Fibroblast of skin of left biceps (primary cell): ENCODE data around the gene OR51B6.
"Not testable (repeated sequence)": the region's sequence is repeated elsewhere in the genome, so short reads cannot be mapped to it uniquely, and the experiment has no call there.

ENCODE experiments used
- DNase-seq, 2 experiments: peaks; one replicate each; pipeline ENCODE4 v3.0.0-alpha.2; 2013; ENCODE audit warnings: low read depth in 2 of 2

Gene OR51B6

GRCh38 chr11:5351208-5351607 is at the start of gene OR51B6:
OR51B6 (plus strand) TSS chr11:5351508; CDS start chr11:5351508, 0 bp downstream.
- no peak for DNase-seq

- DNase-seq: no peak
These were observed 49.5 kb upstream of the OR51B6 start, which contains the start of gene OR51B4 for GRCh38 chr11:5301846-5302245. OR51B4 (minus strand) TSS chr11:5301946; CDS start chr11:5301946, 0 bp downstream.

- DNase-seq: no peak
These were observed 47.7 kb upstream of the OR51B6 start for GRCh38 chr11:5303626-5304025.

GRCh38 chr11:5304046-5304445 is 47.3 kb upstream of the OR51B6 start:
- no peak for DNase-seq

GRCh38 chr11:5307256-5308019 is 43.9 kb upstream of the OR51B6 start:
- no peak for DNase-seq

- no peak for DNase-seq
These were observed 40.9 kb upstream of the OR51B6 start for GRCh38 chr11:5310423-5310822.

- not testable (repeated sequence) for DNase-seq
These were observed 37.8 kb upstream of the OR51B6 start for GRCh38 chr11:5313326-5314023.

- DNase-seq: no peak
These were observed 34.0 kb upstream of the OR51B6 start for GRCh38 chr11:5317292-5317691.

GRCh38 chr11:5324197-5324596 is 27.1 kb upstream of the OR51B6 start, which contains the start of gene OR51B2:
OR51B2 (minus strand) TSS chr11:5324297; CDS start chr11:5324297, 0 bp downstream.
- no peak for DNase-seq

- DNase-seq: no peak
These were observed 16.1 kb upstream of the OR51B6 start for GRCh38 chr11:5335170-5335569.

- DNase-seq: no peak
These were observed 15.0 kb upstream of the OR51B6 start for GRCh38 chr11:5336331-5336730.

GRCh38 chr11:5337253-5337652 is 14.1 kb upstream of the OR51B6 start:
- DNase-seq: not testable (repeated sequence)

GRCh38 chr11:5339771-5340322 is 11.5 kb upstream of the OR51B6 start:
- DNase-seq: no peak

GRCh38 chr11:5343474-5344335 is 7.6 kb upstream of the OR51B6 start, which contains the start of gene OR51B5:
OR51B5 (minus strand) TSS chr11:5343524; CDS start chr11:5343524, 0 bp downstream.
- no peak for DNase-seq

GRCh38 chr11:5345831-5346230 is 5.5 kb upstream of the OR51B6 start:
- no peak for DNase-seq

- no peak for DNase-seq
These were observed 2.6 kb upstream of the OR51B6 start for GRCh38 chr11:5348551-5349194.

- no peak for DNase-seq
These were observed 1.8 kb upstream of the OR51B6 start for GRCh38 chr11:5349550-5349949.

GRCh38 chr11:5356031-5356430 is 4.7 kb downstream of the OR51B6 start:
- not testable (repeated sequence) for DNase-seq

GRCh38 chr11:5362017-5362625 is 10.8 kb downstream of the OR51B6 start:
- DNase-seq: no peak

- no peak for DNase-seq
These were observed 12.4 kb downstream of the OR51B6 start for GRCh38 chr11:5363679-5364078.

- DNase-seq: peak; percentile 42 to 45
These were observed 12.9 kb downstream of the OR51B6 start for GRCh38 chr11:5364214-5364613.
